Panc1 (cell line): ENCODE data around the gene LINC01488.

ENCODE experiments used
- SIN3A ChIP-seq: IDR thresholded peaks from 2 replicates; pipeline ENCODE4 v1.6.1; 2012; ENCODE audit warnings: low read depth, mild to moderate bottlenecking, low read length, moderate library complexity, borderline replicate concordance; ENCODE audit not compliant: insufficient read depth
- TCF7L2 ChIP-seq: IDR thresholded peaks from 2 replicates; pipeline ENCODE4 v1.6.1; 2011; ENCODE audit warnings: mild to moderate bottlenecking, low read depth, low read length, inconsistent platforms
- TF ChIP-seq, protein P1 (sequence below): fragments of 450-650 bp; IDR thresholded peaks from 2 replicates; pipeline ENCODE4 v1.5.1; 2017; ENCODE audit warnings: mild to moderate bottlenecking
- TF ChIP-seq, protein P2 (sequence below), 2 experiments: IDR thresholded peaks; 2 replicates each; pipeline ENCODE4 v1.6.1; 2011 to 2012; ENCODE audit warnings: low read depth in 2 of 2, control low read depth in 1 of 2, low read length in 1 of 2, mild to moderate bottlenecking in 1 of 2, moderate library complexity in 1 of 2; ENCODE audit not compliant: insufficient read depth in 1 of 2

- TF ChIP-seq, protein P1, sequence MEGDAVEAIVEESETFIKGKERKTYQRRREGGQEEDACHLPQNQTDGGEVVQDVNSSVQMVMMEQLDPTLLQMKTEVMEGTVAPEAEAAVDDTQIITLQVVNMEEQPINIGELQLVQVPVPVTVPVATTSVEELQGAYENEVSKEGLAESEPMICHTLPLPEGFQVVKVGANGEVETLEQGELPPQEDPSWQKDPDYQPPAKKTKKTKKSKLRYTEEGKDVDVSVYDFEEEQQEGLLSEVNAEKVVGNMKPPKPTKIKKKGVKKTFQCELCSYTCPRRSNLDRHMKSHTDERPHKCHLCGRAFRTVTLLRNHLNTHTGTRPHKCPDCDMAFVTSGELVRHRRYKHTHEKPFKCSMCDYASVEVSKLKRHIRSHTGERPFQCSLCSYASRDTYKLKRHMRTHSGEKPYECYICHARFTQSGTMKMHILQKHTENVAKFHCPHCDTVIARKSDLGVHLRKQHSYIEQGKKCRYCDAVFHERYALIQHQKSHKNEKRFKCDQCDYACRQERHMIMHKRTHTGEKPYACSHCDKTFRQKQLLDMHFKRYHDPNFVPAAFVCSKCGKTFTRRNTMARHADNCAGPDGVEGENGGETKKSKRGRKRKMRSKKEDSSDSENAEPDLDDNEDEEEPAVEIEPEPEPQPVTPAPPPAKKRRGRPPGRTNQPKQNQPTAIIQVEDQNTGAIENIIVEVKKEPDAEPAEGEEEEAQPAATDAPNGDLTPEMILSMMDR = no peak
- TF ChIP-seq, protein P2, sequence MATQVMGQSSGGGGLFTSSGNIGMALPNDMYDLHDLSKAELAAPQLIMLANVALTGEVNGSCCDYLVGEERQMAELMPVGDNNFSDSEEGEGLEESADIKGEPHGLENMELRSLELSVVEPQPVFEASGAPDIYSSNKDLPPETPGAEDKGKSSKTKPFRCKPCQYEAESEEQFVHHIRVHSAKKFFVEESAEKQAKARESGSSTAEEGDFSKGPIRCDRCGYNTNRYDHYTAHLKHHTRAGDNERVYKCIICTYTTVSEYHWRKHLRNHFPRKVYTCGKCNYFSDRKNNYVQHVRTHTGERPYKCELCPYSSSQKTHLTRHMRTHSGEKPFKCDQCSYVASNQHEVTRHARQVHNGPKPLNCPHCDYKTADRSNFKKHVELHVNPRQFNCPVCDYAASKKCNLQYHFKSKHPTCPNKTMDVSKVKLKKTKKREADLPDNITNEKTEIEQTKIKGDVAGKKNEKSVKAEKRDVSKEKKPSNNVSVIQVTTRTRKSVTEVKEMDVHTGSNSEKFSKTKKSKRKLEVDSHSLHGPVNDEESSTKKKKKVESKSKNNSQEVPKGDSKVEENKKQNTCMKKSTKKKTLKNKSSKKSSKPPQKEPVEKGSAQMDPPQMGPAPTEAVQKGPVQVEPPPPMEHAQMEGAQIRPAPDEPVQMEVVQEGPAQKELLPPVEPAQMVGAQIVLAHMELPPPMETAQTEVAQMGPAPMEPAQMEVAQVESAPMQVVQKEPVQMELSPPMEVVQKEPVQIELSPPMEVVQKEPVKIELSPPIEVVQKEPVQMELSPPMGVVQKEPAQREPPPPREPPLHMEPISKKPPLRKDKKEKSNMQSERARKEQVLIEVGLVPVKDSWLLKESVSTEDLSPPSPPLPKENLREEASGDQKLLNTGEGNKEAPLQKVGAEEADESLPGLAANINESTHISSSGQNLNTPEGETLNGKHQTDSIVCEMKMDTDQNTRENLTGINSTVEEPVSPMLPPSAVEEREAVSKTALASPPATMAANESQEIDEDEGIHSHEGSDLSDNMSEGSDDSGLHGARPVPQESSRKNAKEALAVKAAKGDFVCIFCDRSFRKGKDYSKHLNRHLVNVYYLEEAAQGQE (IDR thresholded peaks at IDR 0.05; ENCODE audit: insufficient read depth in 1 of 2, low read depth in 2 of 2, low read length in 1 of 2) = no peak
- no peak for TF ChIP-seq SIN3A
- TF ChIP-seq TCF7L2 = no peak
Observed at GRCh38 chr11:69472541-69473275, 8.8 kb upstream of the LINC01488 start.
